RWPE1 (cell line): ENCODE measurements around the gene MSRB3.

ENCODE experiments used
- CTCF ChIA-PET: fragments of 350-600 bp; sonication (Branson Sonifier 250); formaldehyde crosslinking; extraction: SDS; loops from one replicate; lab custom pipeline; 2021; lab: Yijun Ruan, JAX
- POLR2A ChIA-PET: fragments of 400-600 bp; formaldehyde crosslinking; extraction: SDS; loops from one replicate; lab custom pipeline; 2020; ENCODE audit warnings: antibody characterized with exemption; ENCODE audit not compliant: low non-redundant PET; lab: Yijun Ruan, JAX
- DNase-seq: peaks from one replicate; pipeline ENCODE4 v3.0.0; 2012; ENCODE audit warnings: low spot score
- H3K27ac ChIP-seq: fragments of 450-650 bp; 2 replicates; pipeline ENCODE4 v1.5.1; 2017
- TF ChIP-seq, protein P1 (sequence below): fragments of 450-650 bp; conservative IDR thresholded peaks from 2 replicates; pipeline ENCODE4 v1.5.1; 2017; ENCODE audit warnings: low read depth, mild to moderate bottlenecking

MSRB3 gene

DNA sequence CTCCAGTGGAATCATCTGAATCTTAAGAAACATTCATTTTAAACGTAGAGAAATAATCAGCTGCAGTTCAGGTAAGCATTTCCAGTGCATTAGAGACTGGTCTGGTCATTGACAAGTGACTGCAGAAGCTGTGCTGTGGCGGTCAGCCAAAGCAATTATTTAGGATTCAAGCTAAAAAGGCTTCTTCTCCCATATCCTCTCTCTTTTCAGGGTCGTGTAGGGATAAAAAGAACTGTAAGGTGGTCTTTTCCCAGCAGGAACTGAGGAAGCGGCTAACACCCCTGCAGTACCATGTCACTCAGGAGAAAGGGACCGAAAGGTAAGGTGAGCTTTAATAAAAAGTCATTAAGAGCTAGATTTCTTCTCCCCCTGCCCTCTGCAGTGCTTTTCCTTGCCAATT is 48.1 kb downstream of the MSRB3 start:
- ChIA-PET POLR2A (no interaction called here), CTCF (no interaction called here)
- DNase-seq: no peak
- no peak overlapping the region for H3K27ac ChIP-seq
- TF ChIP-seq, protein P1, sequence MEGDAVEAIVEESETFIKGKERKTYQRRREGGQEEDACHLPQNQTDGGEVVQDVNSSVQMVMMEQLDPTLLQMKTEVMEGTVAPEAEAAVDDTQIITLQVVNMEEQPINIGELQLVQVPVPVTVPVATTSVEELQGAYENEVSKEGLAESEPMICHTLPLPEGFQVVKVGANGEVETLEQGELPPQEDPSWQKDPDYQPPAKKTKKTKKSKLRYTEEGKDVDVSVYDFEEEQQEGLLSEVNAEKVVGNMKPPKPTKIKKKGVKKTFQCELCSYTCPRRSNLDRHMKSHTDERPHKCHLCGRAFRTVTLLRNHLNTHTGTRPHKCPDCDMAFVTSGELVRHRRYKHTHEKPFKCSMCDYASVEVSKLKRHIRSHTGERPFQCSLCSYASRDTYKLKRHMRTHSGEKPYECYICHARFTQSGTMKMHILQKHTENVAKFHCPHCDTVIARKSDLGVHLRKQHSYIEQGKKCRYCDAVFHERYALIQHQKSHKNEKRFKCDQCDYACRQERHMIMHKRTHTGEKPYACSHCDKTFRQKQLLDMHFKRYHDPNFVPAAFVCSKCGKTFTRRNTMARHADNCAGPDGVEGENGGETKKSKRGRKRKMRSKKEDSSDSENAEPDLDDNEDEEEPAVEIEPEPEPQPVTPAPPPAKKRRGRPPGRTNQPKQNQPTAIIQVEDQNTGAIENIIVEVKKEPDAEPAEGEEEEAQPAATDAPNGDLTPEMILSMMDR: no peak

DNA sequence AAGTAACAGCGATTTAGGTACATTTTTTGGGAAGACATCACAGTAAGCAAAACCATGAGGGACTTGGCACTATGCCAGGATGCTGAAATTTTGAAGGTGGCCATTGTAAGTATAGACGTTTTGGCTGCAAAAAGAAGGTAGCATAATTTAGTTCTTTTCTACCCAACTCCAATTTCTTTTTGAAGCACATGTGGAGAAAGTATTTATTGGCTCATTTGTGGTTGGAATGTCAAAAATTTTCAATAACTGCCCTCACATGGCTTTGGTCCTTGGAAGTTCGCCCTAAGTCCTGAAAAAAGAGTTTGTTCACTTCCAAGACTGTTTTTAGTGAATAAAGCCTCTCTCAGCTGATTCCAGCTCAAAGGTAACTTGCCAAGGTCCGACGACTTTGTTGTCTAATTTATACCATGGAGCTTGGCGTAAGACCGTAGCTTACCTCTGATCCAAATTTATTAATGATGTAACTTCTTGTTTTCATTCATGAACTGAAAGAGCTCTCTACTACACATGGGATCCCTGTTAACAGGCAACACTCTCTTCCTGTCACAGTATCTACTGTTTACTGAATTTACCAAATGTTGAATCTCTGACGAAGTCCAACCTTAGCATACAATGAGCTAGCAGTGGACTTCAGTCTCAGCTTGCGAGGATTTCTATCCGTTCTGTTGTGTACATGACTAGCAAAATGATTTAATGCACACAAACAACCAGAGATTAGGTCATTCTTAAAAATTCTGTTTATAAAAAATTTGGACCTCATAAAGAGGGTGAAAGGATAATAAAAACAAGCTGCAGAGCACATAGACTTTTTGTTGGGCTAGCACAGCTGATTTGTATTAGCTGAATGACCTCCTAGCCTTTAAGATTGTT is 49.0 kb downstream of the MSRB3 start:
- DNase-seq: no peak
- CTCF ChIA-PET: no interaction called here
- TF ChIP-seq, protein P1: no peak
- POLR2A ChIA-PET: no interaction called here
- no peak overlapping the region for H3K27ac ChIP-seq

DNA sequence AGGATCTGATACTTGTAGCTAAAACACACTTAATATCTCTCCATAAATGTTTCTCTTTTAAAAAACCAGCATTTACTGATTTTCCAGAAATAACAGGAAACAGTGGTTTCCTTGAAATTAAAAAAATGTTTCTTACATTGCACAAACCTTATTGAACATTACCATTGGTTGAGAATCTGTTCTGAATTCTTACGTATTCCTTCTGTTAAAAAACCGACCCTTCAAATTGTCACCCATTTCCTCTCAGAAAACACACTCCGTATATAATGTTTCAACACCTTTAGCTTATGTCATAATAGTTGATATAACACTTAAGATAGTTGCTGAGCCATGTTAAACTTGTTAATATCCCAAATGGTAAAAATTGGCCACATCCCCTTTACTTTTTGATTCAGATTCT is 51.2 kb downstream of the MSRB3 start:
- no peak overlapping the region for H3K27ac ChIP-seq
- ChIA-PET CTCF (interaction anchor here (0.6 kb wide), 1 partner anchor 229 kb away, joined by 3 read pairs; no protein-coding TSS in a partner anchor), POLR2A (no interaction called here)
- no peak for DNase-seq
- TF ChIP-seq, protein P1: no peak

DNA sequence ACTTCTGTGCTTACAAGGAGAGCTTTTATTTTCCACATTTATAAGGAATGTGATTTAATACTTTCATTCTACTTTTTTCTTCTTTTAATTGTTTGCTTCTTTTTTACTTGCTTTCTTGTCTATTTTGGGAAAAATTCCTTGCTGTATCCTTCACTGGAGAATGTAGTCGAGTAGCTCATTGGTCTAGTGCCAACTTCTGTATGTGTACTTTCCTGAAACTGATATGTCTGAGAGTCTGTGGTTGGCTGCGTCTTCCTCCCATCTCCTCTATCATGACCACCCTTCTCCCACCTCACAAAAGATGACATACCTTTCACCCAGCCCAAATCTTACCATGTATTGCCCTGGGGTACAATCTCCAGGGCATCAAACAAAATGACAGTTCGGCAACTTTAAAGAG is 51.8 kb downstream of the MSRB3 start:
- TF ChIP-seq, protein P1: no peak
- DNase-seq: no peak
- CTCF ChIA-PET: interaction anchor here (0.6 kb wide), 1 partner anchor 228 kb away, joined by 3 read pairs; no protein-coding TSS in a partner anchor
- no peak overlapping the region for H3K27ac ChIP-seq
- POLR2A ChIA-PET: no interaction called here

DNA sequence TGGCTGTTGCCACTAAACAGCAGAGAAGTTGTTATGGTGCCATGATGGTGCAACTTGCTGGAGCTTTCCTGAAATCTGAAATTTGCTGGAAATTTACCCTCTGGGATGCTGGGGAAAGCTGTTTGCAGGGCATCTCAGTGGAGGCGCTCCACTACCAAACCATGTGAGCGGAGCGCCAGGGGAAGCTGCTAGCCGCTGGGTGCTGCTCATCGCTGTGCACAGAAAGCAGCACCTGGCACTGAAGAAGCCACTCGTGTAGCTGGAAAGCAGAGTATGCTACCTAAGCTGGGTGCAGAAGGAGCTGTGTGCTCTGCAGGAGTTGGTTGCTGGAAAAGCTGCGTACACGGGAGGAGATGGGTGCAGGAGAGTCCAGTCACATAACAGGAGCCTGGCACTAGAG is 53.0 kb downstream of the MSRB3 start:
- POLR2A ChIA-PET: no interaction called here
- TF ChIP-seq, protein P1: no peak
- no peak for DNase-seq
- H3K27ac ChIP-seq: no peak overlapping the region
- CTCF ChIA-PET: interaction anchor here (1.1 kb wide), 1 partner anchor 756 kb away, joined by 3 read pairs; no protein-coding TSS in a partner anchor

DNA sequence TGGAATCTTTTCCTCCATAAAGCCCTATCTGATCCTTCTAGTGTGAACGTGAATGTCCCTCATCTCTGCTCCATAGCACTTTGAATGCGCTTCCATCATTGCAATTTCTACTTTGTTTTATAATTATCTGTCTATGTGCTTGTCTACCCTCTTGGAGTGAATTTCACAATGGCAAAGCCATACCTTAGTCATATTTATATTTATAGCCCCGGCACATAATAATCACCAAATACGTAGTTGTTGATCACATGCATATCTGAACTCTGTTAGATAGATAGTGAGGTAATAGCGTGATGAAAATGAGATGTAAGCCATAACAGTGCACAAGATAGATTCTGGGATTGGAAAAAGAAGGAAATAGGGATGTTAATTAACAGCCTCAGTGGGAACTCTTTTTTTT is 55.2 kb downstream of the MSRB3 start:
- no peak overlapping the region for H3K27ac ChIP-seq
- POLR2A ChIA-PET: no interaction called here
- DNase-seq: no peak
- TF ChIP-seq, protein P1: no peak
- CTCF ChIA-PET: interaction anchor here (0.5 kb wide), 1 partner anchor 1027 kb away, joined by 3 read pairs; no protein-coding TSS in a partner anchor
